HepG2 (cell line): ENCODE results near the gene ATP10D. TPM values are rescaled to one million over a fixed set of nuclear protein-coding genes. Genes with fewer than 3 reads are reported as not detected.

Source experiments
- E2F5 ChIP-seq: sonication (generic); formaldehyde crosslinking; conservative IDR thresholded peaks from 2 replicates; pipeline ENCODE4 v1.4.0; 2020; ENCODE audit warnings: missing genetic modification reagents
- FOSL2 ChIP-seq: sonication (generic); formaldehyde crosslinking; IDR thresholded peaks from 2 replicates; pipeline ENCODE4 v1.4.0; 2020; ENCODE audit warnings: missing genetic modification reagents
- KLF11 ChIP-seq: IDR thresholded peaks from 2 replicates; pipeline ENCODE4 v1.6.1; 2016; ENCODE audit warnings: missing compliant biosample characterization
- MAX ChIP-seq: IDR thresholded peaks from 2 replicates; pipeline ENCODE4 v1.6.1; 2012; ENCODE audit warnings: inconsistent platforms
- ZNF234 ChIP-seq: sonication (generic); formaldehyde crosslinking; conservative IDR thresholded peaks from 2 replicates; pipeline ENCODE4 v1.5.1; 2020; ENCODE audit warnings: mild to moderate bottlenecking, missing genetic modification reagents
- ZNF24 ChIP-seq: fragments of 450-650 bp; IDR thresholded peaks from 2 replicates; pipeline ENCODE4 v1.6.1; 2017; ENCODE audit warnings: antibody characterized with exemption, mild to moderate bottlenecking
- ZNF33B ChIP-seq: sonication (generic); formaldehyde crosslinking; IDR thresholded peaks from 2 replicates; pipeline ENCODE4 v1.5.1; 2020; ENCODE audit warnings: mild to moderate bottlenecking, missing genetic modification reagents
- ZNF350 ChIP-seq: sonication (generic); formaldehyde crosslinking; IDR thresholded peaks from 2 replicates; pipeline ENCODE4 v1.4.0; 2020; ENCODE audit warnings: mild to moderate bottlenecking, low read depth, missing genetic modification reagents, borderline replicate concordance
- ZNF512B ChIP-seq: sonication (generic); formaldehyde crosslinking; IDR thresholded peaks from 2 replicates; pipeline ENCODE4 v1.5.1; 2020; ENCODE audit warnings: missing genetic modification reagents, mild to moderate bottlenecking, borderline replicate concordance
- ZNF776 ChIP-seq: sonication (generic); formaldehyde crosslinking; IDR thresholded peaks from 2 replicates; pipeline ENCODE4 v1.4.0; 2020; ENCODE audit warnings: mild to moderate bottlenecking, missing genetic modification reagents
- ZSCAN25 ChIP-seq: sonication (generic); formaldehyde crosslinking; IDR thresholded peaks from 2 replicates; pipeline ENCODE4 v1.8.0; 2022; ENCODE audit warnings: mild to moderate bottlenecking, missing genetic modification reagents
- polyA plus RNA-seq, 8 experiments: library from polyadenylated mRNA; depleted of rRNA in 3 of 8; stranded (reverse) in 7 of 8; unstranded in 1 of 8; fragments of >200 nt; fragmentation: Illumina TruSeq in 4 of 8; extraction: Trizol in 4 of 8; gene quantifications; 2 replicates each; pipeline versions ENCODE4 v1.2.1 to v1.2.3, GENCODE V29; 2011 to 2016; ENCODE audit warnings: low read depth in 4 of 8, missing spikeins in 1 of 8, mixed read lengths in 1 of 8; ENCODE audit not compliant: insufficient read depth in 1 of 8
- total RNA-seq, 5 experiments: library from RNA; depleted of rRNA; stranded (reverse); fragments of >200 nt; fragmentation: Illumina TruSeq; extraction: Trizol; gene quantifications; 2 replicates each; pipeline ENCODE4 v1.2.3, GENCODE V29; 2016; ENCODE audit warnings: low read depth in 1 of 5

Gene ATP10D
- total and polyA plus RNA-seq, 2 of the 13 experiments (the other 11 are each of a cell fraction or from before 2014, with no cell fraction given), result 2.2 to 9.8 TPM

GRCh38 chr4:47463235-47463956 lies 21.7 kb upstream of the ATP10D start, which contains the start of gene COMMD8 (continued):
- TF ChIP-seq FOSL2, result peak; percentile 22; the same call in 1 of the 2 replicates
- peak; percentile 25; the same call in 1 of the 2 replicates for TF ChIP-seq ZNF776 (CRISPR knock-in tag)
- TF ChIP-seq KLF11 (CRISPR knock-in tag), result 0 out of 2 replicates have a peak, but pooled peaks have one; percentile 13
- TF ChIP-seq E2F5 (CRISPR knock-in tag), result no peak
- TF ChIP-seq ZNF24, result no peak
- no peak for TF ChIP-seq ZNF512B (CRISPR knock-in tag)
- TF ChIP-seq ZNF33B (CRISPR knock-in tag), result 0 out of 2 replicates have a peak, but pooled peaks have one; percentile 82
- TF ChIP-seq ZSCAN25 (CRISPR knock-in tag), result peak; percentile 81
- TF ChIP-seq MAX, result peak; percentile 93
- peak; percentile 82 for TF ChIP-seq ZNF350 (CRISPR knock-in tag)
- no peak for TF ChIP-seq ZNF234 (CRISPR knock-in tag)
- TF ChIP-seq, all 625 proteins: peak for 201
